Inflammatory macrophage (primary cell): ENCODE measurements around the gene TNIK.
"Not testable (repeated sequence)": the region's sequence is repeated elsewhere in the genome, so short reads cannot be mapped to it uniquely, and the experiment has no call there.

Source experiments
- DNase-seq, 2 donors: peaks; one replicate each; pipeline ENCODE4 v3.0.0-alpha.2; 2020 to 2022

The TNIK gene

DNA sequence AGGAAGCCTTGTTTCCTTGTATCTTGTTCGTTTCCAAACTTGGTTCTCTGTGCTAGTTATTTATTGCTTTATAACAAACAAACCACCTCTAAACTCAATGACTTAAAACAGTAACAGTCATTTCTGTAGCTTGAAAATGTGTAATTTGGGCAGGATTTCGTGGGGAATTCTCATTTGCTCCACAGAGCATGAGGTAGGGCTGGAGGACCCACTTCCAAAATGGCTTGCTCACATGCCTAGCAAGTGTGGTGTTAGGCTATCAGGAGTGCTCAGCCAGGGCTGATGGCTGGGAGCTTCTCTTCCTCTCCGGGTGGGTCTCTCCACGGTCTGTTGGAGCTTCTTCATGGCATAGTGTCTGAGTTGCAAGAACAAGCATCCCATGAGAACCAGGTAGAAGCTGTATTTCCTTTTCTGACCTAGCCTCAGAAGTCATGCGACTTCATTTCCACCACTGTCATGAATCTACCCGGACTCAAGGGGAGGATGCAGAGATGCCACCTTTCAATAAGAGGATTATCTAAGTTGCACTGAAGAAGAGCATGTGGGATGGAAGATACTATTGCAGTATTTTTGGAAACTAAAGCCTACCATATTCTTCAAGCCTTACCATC, 8.2 kb upstream of the TNIK start:
- DNase-seq: no peak

DNA sequence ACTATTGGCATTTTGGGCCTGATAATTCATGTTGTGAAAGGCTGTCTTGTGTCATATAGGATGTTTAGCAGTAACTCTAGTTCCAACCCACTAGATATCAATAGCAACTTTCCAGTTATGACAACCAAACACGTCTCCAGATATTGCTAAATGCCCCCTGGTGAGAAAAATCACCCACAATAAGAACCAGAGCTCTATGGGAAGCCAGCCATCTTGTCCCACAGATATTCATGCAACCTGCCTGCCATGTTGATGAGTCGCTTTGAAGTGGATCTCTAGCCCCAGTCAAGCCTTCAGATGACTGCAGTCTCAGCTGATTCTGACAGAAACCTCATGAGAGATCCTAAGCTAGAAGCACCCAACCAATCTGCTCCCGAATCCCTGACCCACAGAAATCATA, 5.6 kb upstream of the TNIK start:
- peak; percentile 39 to 47 for DNase-seq

DNA sequence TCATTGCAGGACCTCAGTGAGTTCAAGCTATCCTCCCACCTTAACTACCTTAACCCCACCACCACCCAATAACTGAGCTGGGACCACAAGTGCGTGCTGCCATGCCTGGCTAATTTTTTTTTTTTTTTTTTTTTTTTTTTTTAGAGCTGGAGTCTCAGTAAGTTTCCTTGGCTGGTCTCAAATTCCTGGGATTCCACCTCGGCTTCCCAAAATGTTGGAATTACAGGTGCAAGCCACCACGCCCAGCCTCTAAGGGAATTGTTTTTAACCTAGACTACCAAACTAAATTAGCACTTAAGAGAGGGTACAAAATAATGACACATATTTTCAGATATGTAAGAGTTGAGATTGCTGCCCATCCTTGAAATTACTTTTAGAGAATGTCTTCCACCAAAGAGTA, 4.3 kb upstream of the TNIK start:
- no peak for DNase-seq

DNA sequence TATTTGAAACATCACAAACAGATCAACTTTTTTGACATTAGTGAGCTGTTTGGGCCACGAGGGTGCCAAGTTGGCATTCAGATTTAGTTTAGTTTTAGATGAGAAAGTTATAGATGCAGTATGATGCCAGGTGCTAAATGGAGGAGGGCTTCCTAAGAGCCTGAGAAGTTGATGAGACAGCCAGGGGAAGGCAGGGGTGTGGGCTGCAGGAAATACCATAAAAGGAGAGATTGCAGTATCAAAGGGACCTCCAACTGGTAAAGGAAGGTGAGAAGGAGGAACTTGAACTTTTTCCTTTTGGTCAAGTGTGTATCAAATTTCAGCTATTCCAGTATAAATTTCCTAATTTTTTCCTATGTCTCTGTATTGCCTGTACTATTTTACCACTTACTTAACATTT, 2.0 kb upstream of the TNIK start:
- DNase-seq: no peak

DNA sequence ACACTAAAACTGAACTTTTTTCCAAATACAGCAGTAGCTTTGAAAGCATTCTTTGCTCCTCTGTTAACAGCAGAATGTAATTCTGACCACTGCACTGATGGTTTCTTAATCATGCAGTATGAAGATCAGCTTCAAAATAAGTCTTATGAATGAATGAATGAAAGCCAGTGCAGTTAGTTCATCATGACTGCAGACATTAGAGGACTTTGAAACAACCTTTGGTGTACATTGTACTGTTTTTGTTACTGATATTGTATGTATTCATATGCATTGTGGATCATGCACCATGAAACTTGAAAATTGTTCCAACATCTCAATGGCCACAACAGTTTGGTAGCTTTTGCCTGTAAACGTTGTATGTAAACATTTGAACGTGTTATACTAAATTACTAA, 1.3 kb upstream of the TNIK start:
- no peak for DNase-seq

DNA sequence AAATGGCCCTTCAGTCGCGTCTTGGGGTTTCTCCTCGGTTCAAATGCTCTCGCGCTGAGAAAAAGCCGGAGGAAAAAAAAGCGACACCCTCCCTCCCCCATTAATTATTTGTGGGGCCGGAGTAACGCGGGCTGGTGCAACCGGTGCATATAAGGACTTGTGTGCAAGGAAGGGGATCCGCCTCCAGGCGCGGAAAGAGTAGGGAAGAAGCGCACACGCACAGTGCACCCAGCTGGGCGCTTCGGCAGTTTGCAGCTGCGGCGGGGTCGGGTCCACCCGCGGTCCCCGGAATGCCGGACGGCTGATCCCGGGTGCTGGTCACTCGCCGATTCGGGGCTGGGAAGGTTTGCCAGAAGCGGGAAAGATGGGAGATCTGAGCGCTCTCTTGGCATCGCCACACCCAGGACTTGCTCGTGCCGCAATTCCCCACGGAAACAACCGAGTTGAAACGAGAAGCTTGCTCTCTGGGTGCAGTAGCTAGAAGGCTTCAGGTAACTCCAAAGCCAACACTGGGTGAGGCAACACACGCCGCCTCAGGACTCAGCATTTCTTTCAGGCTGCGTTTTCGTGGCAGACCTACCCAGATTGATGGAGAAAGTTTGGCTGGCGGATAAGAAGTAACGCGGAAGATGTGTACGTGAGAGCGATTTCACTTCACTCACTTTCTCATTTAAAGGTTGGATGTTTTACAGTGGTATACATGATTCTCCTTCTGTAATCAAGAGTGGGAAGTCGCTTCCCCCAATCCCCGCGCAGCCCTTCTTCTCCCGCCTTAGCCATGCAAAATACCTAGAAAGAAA, 720 bp upstream of the TNIK start:
- peak; percentile 60 to 80 for DNase-seq

GRCh38 chr3:171459137-171459941, 866 bp downstream of the TNIK start:
- peak in 1 of 2 donors; percentile 9 for DNase-seq

GRCh38 chr3:171458864-171459136, 1.4 kb downstream of the TNIK start:
- no peak for DNase-seq

DNA sequence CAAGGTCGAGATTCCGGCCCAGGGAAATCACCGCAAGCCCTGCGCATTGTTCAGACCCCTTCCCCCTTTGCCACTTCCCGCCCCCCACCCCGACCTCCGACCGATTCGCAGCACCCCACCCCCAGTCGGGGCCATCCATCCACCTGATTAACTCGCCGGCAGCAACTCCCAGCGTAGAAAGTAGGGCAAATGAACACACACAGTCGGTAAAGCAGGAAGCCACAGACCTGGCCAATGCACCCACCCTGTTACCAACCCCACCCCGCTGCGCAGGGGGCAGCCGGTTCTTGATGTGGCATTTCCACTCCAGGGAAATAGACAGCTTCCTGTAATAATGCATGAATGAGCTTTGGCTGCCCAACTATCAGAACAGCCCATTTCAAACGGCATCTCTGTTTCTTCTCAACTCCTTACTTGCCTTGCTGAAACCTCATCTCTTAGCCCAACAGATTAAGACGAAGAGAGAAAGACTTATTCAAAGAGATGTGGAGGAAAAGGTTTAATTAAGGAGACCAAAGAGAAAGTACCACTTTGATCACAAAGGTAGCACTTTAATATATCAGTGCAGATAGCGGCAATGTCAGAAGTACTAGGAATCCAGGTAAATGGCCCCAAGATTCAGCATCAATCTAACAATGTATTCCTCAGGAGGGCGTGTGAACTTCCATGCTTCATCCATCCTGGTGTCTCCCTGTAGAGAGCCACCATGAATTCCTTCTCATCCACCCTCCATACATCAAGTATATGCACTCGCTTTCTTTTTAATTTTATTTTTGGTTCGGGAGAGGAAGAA, 1.9 kb downstream of the TNIK start:
- peak in 1 of 2 donors; percentile 13 for DNase-seq

- DNase-seq: peak in 1 of 2 donors; percentile 36
Observed at GRCh38 chr3:171457607-171458061, 2.6 kb downstream of the TNIK start.

DNA sequence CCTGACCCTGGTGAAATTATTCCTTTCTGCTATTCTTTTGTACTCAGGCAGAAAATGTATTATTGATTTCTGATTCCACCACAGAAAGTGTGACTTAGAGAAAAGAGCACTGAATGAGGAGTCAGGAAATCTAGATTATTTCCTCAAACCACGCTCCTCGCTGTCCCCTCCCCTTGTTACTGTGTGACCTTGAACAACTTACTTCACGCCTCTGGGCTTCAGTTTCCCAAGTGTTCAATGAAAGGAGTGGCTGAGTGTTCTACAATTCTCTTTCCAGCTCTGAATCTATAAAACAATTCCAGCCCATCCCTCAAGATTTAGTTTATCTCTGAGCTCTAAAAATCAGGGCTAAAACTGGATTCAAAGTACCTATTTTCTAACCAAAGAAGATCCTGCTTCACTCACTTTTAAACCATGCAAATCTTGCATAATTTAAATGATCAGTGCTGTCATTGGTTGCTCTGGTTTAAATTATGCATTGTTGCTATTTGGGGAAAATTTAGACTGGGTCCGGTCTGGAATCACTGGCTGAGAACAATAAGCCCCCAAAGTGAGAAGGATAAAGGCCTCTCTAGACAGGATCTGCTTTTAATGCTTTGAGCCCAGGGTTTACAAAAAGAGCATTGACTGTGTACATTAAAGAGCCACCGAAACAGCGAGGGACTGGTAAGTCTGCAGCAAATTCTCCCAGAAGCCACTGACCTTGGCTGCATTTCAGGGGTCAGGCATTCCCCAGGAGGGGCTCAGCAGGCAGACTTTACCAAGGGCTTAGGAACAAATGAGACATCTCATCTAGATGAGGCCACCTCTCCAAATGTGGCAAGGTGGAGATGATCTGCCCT, 3.2 kb downstream of the TNIK start:
- no peak for DNase-seq

DNA sequence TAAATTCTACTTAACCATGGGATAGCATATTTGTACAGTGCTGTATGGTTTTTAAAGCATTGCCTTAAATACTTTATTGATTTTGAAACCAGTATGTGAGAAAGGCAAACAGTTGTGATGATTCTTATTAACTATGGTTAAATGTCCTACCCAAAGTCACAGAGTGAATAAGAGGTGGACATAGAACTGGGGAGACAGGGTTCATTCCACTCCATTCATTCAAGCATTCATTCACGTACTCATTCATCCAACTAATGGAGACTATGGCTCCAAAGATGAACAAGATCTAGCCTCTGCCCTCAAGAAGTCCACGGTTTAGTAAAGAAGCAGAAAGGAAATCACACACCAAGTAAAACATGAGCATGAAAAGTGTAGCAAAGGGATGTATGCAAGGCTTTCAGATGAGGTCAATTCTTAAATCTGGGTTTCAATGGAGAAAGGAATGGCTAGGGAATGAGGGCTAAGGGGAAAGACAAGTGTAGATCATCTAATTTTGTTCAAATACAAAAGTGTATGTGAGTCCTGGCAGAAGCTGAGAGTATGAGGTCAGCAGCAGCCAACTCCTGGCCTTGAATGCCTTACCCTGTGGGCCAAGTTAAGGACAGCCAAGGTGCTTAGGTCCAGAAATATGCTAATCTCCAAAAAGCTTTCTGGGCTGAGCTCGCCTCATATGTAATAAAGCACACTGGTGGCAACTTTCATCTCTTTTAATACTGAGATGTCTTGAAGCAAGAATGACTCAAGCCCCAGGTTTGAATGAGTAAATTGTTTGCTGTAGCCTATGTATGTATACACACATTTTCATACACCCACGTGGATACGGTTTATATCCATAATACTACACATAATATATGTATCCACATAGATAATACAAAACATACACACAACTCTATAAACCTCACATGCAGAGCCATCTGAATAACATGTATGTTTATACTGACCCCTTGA, 4.3 kb downstream of the TNIK start:
- DNase-seq: no peak

DNA sequence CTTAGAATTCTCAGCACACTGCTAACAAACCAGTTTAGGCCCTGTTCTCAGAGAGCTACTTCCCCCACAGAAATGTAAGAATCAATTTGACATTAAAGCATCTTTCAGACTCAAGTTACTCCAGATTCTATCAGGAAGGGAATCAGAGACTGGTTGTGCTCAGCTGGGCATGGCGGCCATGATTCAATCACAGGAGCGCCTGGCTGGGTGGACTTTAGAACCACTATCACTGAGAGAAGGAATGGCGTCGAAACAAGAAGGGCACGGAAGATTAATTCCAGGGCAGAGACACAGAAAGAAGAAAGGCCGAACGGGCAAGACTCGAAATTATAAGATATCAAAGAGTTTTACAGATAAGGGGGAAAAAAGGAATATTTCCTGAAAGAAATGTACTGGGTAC, 6.2 kb downstream of the TNIK start:
- DNase-seq: no peak

- no peak for DNase-seq
Observed at GRCh38 chr3:171453180-171453886, 6.9 kb downstream of the TNIK start.

- DNase-seq: no peak
Observed at GRCh38 chr3:171452328-171452727, 7.9 kb downstream of the TNIK start.

GRCh38 chr3:171451915-171452314, 8.3 kb downstream of the TNIK start:
- DNase-seq: no peak

DNA sequence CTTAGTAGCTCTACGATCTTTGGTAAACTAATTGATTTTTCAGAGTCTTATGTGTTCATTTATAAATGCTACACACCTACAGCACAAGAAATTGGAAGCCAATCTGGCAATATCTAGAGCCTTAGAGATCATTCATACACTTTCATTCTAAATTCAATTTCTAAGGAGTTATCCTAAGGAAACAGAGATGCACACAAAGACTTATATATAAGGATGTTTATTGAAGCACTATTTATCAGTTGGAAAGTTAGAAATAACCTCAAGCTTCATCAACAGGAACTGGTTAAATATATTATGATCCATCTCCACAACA, 12.7 kb downstream of the TNIK start:
- not testable (repeated sequence) for DNase-seq

DNA sequence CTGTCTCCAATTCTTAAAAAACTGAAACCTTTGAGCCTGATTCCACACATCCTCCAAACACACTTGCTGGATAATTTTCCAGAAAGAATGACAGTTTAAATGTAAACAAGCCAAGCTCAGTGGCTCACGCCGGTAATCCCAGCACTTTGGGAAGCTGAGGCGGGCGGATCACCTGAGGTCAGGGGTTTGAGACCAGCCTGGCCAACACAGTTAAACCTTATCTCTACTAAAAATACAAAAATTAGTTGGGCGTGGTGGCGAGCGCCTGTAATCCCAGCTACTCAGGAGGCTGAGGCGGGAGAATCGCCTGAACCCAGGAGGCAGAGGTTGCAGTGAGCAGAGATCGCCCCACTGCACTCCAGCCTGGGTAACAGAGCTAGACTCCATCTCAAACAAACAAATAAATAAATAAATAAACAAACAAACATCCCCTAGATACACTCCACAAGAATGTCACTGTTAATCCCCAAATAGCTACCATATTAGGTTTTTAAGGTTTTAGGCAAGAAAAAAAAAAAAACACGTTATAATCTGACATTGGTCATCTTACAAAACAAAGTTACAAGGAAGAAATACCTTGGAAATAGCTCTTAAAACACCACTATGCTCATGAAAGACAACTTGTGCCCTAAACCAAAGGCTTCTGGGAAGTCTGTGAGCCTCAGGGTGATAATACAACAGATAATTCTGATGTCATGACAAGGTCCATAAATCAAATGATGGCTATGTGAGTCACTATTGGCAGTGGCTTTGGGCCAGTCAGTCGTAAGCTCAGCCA, 13.2 kb downstream of the TNIK start:
- no peak for DNase-seq

DNA sequence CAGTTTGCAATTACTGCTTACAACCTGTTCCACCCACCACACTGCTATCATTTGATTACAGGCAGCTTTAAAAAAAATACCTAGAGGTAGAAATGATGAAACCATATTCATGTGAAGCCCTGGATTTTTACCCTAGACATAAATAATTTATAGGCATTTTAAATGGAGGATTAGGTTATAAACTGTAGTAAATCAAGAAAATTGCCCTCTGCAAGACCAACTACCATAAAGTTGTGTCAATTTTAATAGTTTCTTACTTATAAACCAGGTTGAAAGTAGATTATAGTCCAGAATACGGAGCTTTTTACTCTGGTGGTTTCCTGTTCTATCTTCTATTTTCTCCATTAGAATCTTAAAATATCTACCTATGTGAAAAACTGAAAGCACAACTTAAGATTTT, 13.9 kb downstream of the TNIK start:
- no peak for DNase-seq
